HFFc6 (cell line): Measurements from ENCODE around the gene ZNF358. TPM values are rescaled to one million over a fixed set of nuclear protein-coding genes. Genes with fewer than 3 reads are reported as not detected.

ENCODE experiments used
- DNase-seq: peaks from one replicate; pipeline ENCODE4 v3.0.0-alpha.2; 2018
- H3K27ac Mint-ChIP-seq: 2 replicates; pipeline ENCODE4 v1.8.0; 2020; ENCODE audit warnings: mild to moderate bottlenecking, mixed read lengths
- H3K27me3 Mint-ChIP-seq: 2 replicates; pipeline ENCODE4 v1.8.0; 2021; ENCODE audit warnings: mild to moderate bottlenecking, moderate library complexity, mixed read lengths; ENCODE audit not compliant: insufficient read depth
- H3K36me3 Mint-ChIP-seq: 2 replicates; pipeline ENCODE4 v1.8.0; 2021; ENCODE audit warnings: low read depth, mixed read lengths
- H3K4me1 Mint-ChIP-seq: 2 replicates; pipeline ENCODE4 v1.8.0; 2020; ENCODE audit warnings: low read depth, mixed read lengths
- H3K4me3 Mint-ChIP-seq: 2 replicates; pipeline ENCODE4 v1.8.0; 2020; ENCODE audit warnings: mild to moderate bottlenecking, moderate library complexity, mixed read lengths
- H3K9me3 Mint-ChIP-seq: 2 replicates; pipeline ENCODE4 v1.8.0; 2020; ENCODE audit warnings: mild to moderate bottlenecking, mixed read lengths
- total RNA-seq, 6 experiments: library from RNA; stranded (reverse); fragmentation: NEBNext Ultra II Directional; extraction: Animal tissue kit (Norgen Biotek cat#: 25700); gene quantifications; 2 replicates in 1 of 6; 3 replicates in 5 of 6; pipeline ENCODE4 v1.2.3, GENCODE V29; 2021
- TF ChIP-seq, protein P1 (sequence below): fragments of 200-600 bp; sonication (generic); IDR thresholded peaks from 2 replicates; pipeline ENCODE4 v1.5.0; 2021; ENCODE audit warnings: antibody characterized with exemption, mild to moderate bottlenecking

Gene ZNF358
- total RNA-seq, 6 experiments from 2014 or later: 30.0 to 41.1 (median 35.8) TPM

DNA sequence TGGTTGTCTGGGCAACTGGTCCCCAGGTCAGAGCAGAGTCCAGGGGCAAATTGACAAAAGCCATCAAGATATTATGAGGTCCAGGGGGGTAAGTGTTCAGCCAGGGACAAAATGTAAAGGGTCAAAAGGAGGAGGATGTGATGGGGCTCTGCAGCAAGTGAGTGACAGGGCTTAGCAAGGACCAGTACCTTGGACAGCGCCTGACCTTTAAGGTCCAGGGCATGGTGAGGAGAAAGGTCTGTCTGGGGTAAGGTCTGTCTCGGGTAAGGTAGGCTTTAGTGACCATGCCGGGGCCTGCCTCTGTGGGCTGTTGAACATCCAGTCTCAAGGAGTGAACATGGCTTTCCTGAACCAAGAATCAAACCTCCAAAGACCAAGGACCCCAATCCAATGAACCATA lies 6.3 kb upstream of the ZNF358 start:
- Mint-ChIP-seq H3K27ac (no peak overlapping the region), H3K27me3 (peaks cover 5% of the 10 kb centered on the region), H3K9me3 (no peaks in the 10 kb centered on the region), H3K4me3 (no peak overlapping the region), H3K36me3 (no peaks in the 10 kb centered on the region), H3K4me1 (peaks cover 21% of the 10 kb centered on the region)
- TF ChIP-seq, protein P1, sequence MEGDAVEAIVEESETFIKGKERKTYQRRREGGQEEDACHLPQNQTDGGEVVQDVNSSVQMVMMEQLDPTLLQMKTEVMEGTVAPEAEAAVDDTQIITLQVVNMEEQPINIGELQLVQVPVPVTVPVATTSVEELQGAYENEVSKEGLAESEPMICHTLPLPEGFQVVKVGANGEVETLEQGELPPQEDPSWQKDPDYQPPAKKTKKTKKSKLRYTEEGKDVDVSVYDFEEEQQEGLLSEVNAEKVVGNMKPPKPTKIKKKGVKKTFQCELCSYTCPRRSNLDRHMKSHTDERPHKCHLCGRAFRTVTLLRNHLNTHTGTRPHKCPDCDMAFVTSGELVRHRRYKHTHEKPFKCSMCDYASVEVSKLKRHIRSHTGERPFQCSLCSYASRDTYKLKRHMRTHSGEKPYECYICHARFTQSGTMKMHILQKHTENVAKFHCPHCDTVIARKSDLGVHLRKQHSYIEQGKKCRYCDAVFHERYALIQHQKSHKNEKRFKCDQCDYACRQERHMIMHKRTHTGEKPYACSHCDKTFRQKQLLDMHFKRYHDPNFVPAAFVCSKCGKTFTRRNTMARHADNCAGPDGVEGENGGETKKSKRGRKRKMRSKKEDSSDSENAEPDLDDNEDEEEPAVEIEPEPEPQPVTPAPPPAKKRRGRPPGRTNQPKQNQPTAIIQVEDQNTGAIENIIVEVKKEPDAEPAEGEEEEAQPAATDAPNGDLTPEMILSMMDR: no peak
- no peak for DNase-seq

DNA sequence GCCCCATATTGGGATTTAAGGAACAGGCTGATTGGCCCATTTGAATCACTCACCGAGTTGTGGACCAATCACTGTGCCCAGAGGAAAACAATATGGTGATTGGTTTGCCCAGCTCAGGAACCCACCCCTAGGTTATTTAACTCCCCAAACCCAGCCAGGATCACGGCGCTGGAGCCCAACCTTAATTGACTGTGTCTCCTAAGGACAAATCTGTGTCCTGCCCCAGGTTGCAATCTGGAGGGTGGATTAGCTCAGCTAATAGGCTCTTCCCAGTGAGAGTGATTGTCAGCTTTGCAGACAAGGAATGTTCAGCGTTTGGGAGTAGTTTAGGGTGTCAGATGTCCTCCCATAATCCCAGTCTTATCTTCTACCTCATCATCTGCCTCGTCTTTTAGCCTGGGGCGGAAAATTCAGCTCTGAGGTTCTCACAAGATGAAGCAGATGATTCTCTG lies 3.5 kb upstream of the ZNF358 start:
- Mint-ChIP-seq H3K9me3 (no peaks in the 10 kb centered on the region), H3K36me3 (no peaks in the 10 kb centered on the region), H3K27me3 (peaks cover 5% of the 10 kb centered on the region), H3K27ac (peak overlapping the region; percentile 57), H3K4me1 (peaks cover 42% of the 10 kb centered on the region), H3K4me3 (peak overlapping the region; percentile 26)
- TF ChIP-seq, protein P1: no peak
- peak; percentile 87 for DNase-seq

DNA sequence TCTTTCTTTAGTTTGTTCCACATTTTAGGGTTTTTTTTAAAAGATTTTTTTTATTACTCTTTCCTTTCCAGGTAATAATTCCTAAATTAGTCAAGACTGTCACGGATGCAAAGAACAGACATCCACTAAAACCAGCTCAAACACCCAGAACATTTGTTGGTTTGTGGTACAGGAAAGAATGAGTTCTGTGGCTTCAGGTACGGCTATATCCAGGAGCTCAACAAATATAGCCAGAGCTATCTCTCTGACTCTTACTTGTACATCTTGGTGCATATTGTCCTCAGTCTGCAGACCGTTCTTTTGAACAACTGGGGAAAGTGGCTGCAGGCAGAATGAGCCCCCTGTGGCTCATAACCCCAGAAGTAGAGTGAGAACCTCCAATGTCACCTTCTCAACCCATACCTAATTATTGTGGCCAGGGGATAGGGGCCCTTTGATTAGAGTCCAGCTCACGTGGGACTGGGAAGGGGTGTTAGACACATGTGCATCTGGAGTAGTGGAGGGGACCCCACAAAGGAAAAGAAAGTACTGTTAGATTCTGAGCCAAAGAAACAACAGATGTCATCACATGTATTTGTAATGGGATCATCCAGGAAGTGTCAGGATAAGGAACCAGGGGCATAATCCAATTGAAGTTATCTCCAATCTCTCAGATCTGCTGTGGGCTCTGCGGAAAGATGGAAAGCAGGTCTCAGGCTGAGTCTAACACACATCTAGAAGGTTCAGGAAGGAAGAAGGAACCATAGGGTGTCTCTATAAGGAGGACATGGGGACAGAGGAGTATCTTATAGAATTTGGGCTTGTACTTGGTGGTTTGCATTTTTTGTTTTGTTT lies 1.9 kb upstream of the ZNF358 start:
- DNase-seq: no peak
- Mint-ChIP-seq H3K4me1 (peaks cover 41% of the 10 kb centered on the region), H3K36me3 (peaks cover 1% of the 10 kb centered on the region; the same call in 1 of the 2 replicates), H3K4me3 (no peak overlapping the region; the same call in 1 of the 2 replicates), H3K27ac (no peak overlapping the region; the same call in 1 of the 2 replicates), H3K27me3 (peaks cover 7% of the 10 kb centered on the region; the same call in 1 of the 2 replicates), H3K9me3 (no peaks in the 10 kb centered on the region)
- TF ChIP-seq, protein P1: no peak

DNA sequence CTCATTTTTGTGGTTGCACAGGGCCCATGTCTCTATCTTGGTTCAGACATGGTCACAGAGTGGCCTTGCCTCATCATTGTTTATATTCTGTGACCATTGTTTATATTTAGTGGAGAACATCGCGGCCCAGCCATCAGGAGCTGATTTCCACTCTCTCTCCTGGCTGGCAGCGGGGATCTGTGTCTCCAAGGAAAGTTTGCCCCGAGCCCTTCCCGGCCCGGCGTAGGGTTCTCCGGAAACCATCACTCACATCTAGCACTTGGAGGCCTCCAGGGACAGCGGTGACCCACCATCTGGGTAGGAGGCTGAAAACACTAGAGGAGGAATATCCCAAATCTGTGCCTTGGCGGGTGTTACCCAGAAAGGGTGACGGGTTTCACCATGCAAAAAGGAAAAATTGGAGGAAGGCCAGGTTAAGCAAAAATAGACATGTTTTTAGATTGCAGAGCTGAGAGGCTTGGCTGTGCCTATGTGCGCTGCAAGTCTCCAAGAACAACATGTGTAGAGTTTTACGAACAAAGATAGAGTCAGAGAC lies 726 bp upstream of the ZNF358 start:
- TF ChIP-seq, protein P1: no peak
- peaks cover 1% of the 10 kb centered on the region; the same call in 1 of the 2 replicates for H3K27me3 Mint-ChIP-seq
- H3K36me3 Mint-ChIP-seq: peaks cover 5% of the 10 kb centered on the region; the same call in 1 of the 2 replicates
- peak overlapping the region; percentile 90 for H3K27ac Mint-ChIP-seq
- no peaks in the 10 kb centered on the region for H3K9me3 Mint-ChIP-seq
- DNase-seq: no peak
- H3K4me1 Mint-ChIP-seq: peaks cover 41% of the 10 kb centered on the region
- H3K4me3 Mint-ChIP-seq: peak overlapping the region; percentile 88

DNA sequence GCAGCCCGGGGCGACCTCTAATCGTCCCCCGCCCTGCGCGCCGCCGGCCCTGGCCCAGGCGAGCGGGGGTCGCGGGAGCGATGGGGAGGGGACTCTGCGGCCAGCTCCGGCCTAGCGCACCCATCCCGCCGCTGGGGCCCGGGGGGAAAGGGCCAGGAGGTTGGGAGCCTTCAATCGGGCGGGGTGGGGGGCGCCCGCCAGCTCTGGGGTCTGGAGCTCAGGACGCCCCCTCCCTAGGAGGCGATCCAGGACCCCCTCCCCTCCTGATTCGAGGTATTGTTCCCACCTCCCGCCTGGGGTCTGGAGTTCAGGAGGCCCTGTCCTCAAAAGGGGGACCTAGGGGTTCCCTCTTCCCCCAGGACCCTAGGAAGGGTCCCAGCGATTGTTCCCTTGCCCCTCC lies 430 bp downstream of the ZNF358 start:
- H3K9me3 Mint-ChIP-seq: no peaks in the 10 kb centered on the region
- no peak for DNase-seq
- peaks cover 5% of the 10 kb centered on the region; the same call in 1 of the 2 replicates for H3K36me3 Mint-ChIP-seq
- H3K4me1 Mint-ChIP-seq: peaks cover 41% of the 10 kb centered on the region
- peaks cover 1% of the 10 kb centered on the region; the same call in 1 of the 2 replicates for H3K27me3 Mint-ChIP-seq
- H3K4me3 Mint-ChIP-seq: peak overlapping the region; percentile 90
- TF ChIP-seq, protein P1: no peak
- H3K27ac Mint-ChIP-seq: peak overlapping the region; percentile 81
